ENCODE data around the gene TMEM150A. TPM values are rescaled to one million over a fixed set of nuclear protein-coding genes. Genes with fewer than 3 reads are reported as not detected.

The TMEM150A gene
- total and polyA plus RNA-seq, 2 of the 13 experiments (the other 11 are each of a cell fraction or from before 2014, with no cell fraction given): 30.1 to 70.4 TPM

DNA sequence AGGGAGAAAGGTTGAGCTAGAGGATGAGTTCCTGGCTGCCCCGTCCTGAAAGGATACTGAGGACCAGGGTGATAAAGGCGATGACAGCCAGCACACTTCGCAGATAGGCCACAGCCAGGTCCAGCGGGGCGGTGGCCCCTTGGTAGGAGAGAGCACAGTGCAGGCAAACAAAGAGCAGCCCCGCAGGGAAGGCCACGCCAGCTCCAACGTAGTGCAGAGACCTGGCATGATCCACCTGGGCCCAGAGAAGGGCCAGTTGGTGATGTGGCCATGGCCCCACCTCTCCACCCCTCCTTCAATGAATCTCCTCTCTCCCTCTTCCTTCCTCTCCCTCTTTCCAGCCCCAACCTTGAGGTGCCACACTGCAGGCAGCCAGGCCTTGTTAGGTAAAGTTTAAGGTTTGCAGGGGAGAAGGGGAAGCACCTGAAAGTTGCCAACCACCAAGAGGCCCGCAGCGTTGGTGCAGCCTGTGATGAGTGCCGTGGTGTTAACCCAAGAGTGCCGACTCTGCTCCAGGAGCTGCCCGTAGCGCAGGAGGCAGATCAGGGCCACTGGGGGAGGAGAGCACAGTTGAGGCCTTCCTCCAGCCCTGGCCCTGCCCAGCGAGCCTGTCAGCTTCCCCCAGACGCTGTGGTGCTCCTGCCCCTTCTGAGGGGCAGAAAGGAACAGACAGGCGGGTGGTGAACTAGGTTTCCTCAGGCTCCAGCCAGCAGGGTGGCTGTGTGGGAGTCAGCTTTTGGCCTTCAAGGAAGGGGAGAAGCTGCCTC lies 2.8 kb downstream of the TMEM150A start:
- Histone ChIP-seq H3K79me2 (ENCODE audit: insufficient read depth, low read length) (peaks cover 53% of the 10 kb centered on the region), H4K20me1 (ENCODE audit: insufficient read depth, low read length) (0 out of 2 replicates have a peak, but pooled peaks cover 3% of the 10 kb centered on the region), H3K27me3 (ENCODE audit: control insufficient read depth in 1 of 2, insufficient read depth in 2 of 2, low read length in 2 of 2) (no peaks in the 10 kb centered on the region; a peak in 1 of 5 replicates), H3K9ac (ENCODE audit: insufficient read depth, low read depth, low read length) (no peak overlapping the region), H3K4me2 (ENCODE audit: low read depth, low read length) (peak overlapping the region; percentile 16; the same call in 1 of the 2 replicates), H3K36me3 (replicated peaks in 1 of 2; ENCODE audit: control insufficient read depth in 1 of 2, insufficient read depth in 2 of 2, low read length in 2 of 2) (peaks cover 7 to 38% of the 10 kb centered on the region in 2 experiments), H3K9me3 (ENCODE audit: low read length) (no peaks in the 10 kb centered on the region), H3K4me3 (replicated peaks in 1 of 3; ENCODE audit: insufficient read depth in 1 of 3, low read depth in 2 of 3, low read length in 3 of 3) (no peak overlapping the region), H2AFZ (ENCODE audit: low read length) (no peak overlapping the region), H3K4me1 (ENCODE audit: insufficient read depth, low read length) (peaks cover 71% of the 10 kb centered on the region), H3K27ac (ENCODE audit: extremely low read length, insufficient read depth, low read length) (peak overlapping the region; percentile 80)
- FAIRE-seq: no peak
- intact Hi-C loops (cut with micrococcal nuclease; ENCODE audit: unreplicated experiment) (loop anchor here (5.0 kb wide), 1 partner anchor 177 kb away; no protein-coding TSS in a partner anchor), in situ Hi-C loops (cut with HindIII; ENCODE audit: extremely low pct_ligation_motif_present, low pct_unique_long_range_greater_than_20kb) (no loop called here)
- 55% methylated on average over 12 of the region's 17 CpGs for WGBS (ENCODE audit: low lambda C conversion rate)
- POLR2A ChIA-PET: interaction anchor here (1.4 to 25.9 kb wide), 8 partner anchors 6 to 180 kb away, joined by 4 to 795 read pairs (median 94); partner anchors contain the start of genes C2orf68, GGCX, MAT2A and RNF181
- DNase-seq (ENCODE audit: low spot score): no peak
- CTCF ChIA-PET (ENCODE audit: low intra/inter-chr PET ratio, low total read pairs): no interaction called here
- no TSS peak for BruUV-seq (replicated peaks)
- no peak for ATAC-seq
- TF ChIP-seq, protein P1, sequence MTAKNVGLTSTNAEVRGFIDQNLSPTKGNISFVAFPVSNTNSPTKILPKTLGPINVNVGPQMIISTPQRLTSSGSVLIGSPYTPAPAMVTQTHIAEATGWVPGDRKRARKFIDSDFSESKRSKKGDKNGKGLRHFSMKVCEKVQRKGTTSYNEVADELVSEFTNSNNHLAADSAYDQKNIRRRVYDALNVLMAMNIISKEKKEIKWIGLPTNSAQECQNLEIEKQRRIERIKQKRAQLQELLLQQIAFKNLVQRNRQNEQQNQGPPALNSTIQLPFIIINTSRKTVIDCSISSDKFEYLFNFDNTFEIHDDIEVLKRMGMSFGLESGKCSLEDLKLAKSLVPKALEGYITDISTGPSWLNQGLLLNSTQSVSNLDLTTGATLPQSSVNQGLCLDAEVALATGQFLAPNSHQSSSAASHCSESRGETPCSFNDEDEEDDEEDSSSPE (CRISPR knock-in tag; IDR thresholded peaks at IDR 0.05): no peak
- peak; percentile 50; the same call in 1 of the 2 replicates for TF ChIP-seq NRL (CRISPR knock-in tag; IDR thresholded peaks at IDR 0.05; ENCODE audit: borderline replicate concordance)
- TF ChIP-seq ELF3 (CRISPR knock-in tag; IDR thresholded peaks at IDR 0.05): no peak
- TF ChIP-seq, protein P2, sequence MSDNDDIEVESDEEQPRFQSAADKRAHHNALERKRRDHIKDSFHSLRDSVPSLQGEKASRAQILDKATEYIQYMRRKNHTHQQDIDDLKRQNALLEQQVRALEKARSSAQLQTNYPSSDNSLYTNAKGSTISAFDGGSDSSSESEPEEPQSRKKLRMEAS (IDR thresholded peaks at IDR 0.05): no peak; the same call in 1 of the 2 replicates
- 0 out of 2 replicates have a peak, but pooled peaks have one; percentile 34 for TF ChIP-seq ZNF563 (CRISPR knock-in tag; IDR thresholded peaks at IDR 0.05)
- TF ChIP-seq NAIF1 (CRISPR knock-in tag; IDR thresholded peaks at IDR 0.05; ENCODE audit: borderline replicate concordance): no peak
- TF ChIP-seq ZNF800 (CRISPR knock-in tag; IDR thresholded peaks at IDR 0.05): no peak
- no peak for TF ChIP-seq MLX (CRISPR knock-in tag; IDR thresholded peaks at IDR 0.05)
- no peak for TF ChIP-seq PPARG (CRISPR knock-in tag; conservative IDR thresholded peaks at IDR 0.05)
- TF ChIP-seq JDP2 (CRISPR knock-in tag; IDR thresholded peaks at IDR 0.05; ENCODE audit: borderline replicate concordance): no peak
- TF ChIP-seq, protein P3, sequence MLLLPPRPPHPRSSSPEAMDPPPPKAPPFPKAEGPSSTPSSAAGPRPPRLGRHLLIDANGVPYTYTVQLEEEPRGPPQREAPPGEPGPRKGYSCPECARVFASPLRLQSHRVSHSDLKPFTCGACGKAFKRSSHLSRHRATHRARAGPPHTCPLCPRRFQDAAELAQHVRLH (CRISPR knock-in tag; IDR thresholded peaks at IDR 0.05; ENCODE audit: borderline replicate concordance, low read depth): peak; percentile 60; the same call in 1 of the 2 replicates
- TF ChIP-seq ZC3H13 (CRISPR knock-in tag; IDR thresholded peaks at IDR 0.05): no peak
- TF ChIP-seq ZNF326 (CRISPR knock-in tag; IDR thresholded peaks at IDR 0.05; ENCODE audit: borderline replicate concordance): peak; percentile 94
- TF ChIP-seq ZBTB4 (CRISPR knock-in tag; IDR thresholded peaks at IDR 0.05; ENCODE audit: borderline replicate concordance): peak; percentile 70; the same call in 1 of the 2 replicates
- TF ChIP-seq ARNT (IDR thresholded peaks at IDR 0.05): no peak
- peak; percentile 95 for TF ChIP-seq ZBTB38 (CRISPR knock-in tag; IDR thresholded peaks at IDR 0.05)
